Measurements from ENCODE around the gene CTDP1.

Gene CTDP1

DNA sequence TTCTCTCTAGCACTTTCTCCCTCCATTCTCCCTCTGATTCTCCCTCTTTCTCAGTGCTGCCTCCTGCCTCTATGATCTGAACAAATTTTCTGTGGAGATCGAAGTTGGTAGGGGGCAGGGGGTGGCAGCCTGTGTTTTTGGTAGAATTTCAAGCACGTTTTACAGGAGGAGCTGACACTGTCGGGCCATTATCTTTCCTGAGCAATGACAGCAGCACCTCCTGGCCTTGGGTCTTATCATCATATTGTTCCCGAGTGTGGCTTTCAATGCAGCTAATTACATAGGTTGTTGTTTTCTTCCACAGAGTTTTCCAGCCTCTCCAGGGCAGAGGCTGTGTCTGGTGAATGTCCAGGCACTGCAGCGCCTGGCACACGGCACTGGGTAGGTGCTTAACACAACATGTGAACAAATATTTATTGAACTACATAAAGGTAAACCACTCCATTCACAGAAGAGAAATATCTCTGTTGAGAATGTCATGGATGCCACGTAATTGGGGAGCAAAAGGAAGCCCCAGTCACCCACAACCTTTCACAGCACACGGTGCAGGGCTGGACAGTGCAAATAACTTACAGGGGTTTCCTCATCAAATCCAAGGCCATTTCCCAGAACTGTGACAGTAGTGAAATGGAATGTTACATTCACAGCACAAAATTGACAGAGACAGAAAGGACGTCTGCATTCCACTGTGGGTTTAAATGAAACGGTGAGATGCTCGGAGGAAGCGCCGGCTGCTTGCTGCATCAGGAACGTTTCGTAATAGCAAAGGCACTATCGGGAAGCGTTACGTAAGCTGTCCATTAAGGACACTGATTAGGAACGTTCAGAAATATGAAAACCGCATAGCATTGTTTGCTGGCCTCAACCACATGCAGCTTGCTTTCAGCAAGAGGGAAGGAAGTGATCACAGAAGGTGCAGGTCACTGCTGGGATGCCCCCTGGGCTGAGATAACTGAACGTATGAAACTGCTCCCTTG, 111.7 kb downstream of the CTDP1 start:
- in situ Hi-C loops (cut with MboI; ENCODE audit: low sequenced_read_pairs) = no loop called here

DNA sequence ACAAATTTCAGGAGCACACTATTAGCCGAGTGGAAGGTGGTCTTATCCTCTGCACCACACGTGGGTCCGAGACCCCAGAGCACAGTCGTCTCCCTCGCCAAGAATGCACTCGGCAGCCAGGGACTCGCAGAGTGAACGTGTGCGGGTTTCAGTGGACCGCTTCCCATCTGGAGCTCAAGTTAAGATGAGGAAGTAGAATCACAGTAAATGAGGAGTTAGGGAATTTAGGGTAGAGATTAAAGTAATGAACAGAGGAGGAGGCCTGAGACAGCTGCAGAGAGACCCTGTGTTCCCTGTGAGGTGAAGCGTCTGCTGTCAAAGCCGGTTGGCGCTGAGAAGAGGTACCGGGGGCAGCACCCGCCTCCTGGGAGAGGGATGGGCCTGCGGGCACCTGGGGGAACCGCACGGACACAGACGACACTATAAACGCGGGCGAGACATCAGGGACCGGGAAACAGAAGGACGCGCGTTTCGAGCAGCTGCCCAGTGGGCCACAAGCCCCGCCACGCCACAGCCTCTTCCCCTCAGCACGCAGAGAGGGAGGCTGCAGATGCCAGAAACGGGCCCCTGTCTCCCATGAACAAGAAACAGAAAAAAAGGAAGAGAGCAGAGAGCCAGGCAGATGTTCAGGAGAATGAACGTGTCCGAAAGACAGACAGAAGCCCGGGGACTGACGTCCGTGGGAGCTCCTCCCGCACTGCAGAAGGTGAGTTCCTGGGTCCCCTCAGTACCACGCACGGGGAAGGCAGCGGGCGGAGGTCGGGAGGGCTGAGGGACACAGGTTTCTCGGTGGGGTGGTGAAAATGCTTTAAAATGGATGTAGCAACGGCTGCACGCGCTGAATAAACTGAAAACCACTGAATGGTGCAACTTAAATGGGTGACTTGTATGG, 112.7 kb downstream of the CTDP1 start:
- in situ Hi-C loops (cut with MboI; ENCODE audit: low sequenced_read_pairs) = no loop called here

DNA sequence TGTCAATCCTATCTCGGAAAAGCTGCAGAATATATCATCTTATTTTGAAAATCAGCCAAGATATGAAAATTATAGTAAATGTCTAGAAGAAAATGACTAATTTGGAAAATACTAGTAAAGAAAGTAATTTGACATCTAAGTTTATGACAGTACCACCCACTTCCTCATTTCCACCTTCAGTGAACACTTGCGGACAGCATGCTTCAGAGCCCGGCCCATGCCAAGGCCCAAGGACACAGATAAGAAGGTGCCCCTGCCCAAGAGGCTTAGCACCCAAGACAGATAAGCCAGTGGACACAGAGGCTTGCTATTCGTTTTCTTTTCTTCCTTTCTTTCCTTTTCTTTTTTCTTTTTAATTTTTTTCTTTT, 113.4 kb downstream of the CTDP1 start:
- in situ Hi-C loops (cut with MboI; ENCODE audit: low sequenced_read_pairs) = no loop called here

DNA sequence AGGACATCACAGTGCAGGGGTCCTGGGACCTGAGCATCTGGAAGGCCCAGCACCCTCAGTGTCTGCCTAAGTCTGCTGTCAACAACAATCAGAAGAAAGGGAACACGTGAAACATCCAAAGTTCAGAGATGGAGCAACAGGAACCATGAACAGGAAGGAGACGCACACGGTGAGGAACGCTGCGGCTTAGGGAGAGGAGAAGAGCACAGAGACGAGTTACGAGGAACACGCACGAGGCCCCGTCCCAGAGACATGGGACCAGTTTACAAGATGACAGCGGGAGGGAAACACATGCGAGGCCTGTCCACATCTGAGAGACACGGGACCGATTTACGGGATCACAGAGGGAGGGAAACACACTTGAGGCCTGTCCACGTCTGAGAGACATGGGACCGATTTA, 115.2 kb downstream of the CTDP1 start:
- in situ Hi-C loops (cut with MboI; ENCODE audit: low sequenced_read_pairs) = no loop called here

DNA sequence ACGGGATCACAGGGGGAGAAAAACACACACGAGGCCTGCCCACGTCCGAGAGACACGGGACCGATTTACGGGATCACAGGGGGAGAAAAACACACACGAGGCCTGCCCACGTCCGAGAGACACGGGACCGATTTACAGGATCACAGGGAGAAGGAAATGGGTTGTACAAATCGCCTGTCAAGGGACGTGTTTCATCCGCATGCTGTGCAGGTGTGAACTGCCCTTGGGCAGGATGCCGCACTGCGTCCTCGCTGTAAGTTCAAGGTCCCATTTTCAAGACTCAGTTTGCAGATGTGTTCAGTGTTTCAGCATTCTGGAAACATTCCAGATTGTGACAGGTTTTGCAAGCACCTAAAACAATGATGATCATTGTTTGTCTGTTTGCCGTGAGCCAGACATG, 115.8 kb downstream of the CTDP1 start:
- in situ Hi-C loops (cut with MboI; ENCODE audit: low sequenced_read_pairs) = no loop called here

DNA sequence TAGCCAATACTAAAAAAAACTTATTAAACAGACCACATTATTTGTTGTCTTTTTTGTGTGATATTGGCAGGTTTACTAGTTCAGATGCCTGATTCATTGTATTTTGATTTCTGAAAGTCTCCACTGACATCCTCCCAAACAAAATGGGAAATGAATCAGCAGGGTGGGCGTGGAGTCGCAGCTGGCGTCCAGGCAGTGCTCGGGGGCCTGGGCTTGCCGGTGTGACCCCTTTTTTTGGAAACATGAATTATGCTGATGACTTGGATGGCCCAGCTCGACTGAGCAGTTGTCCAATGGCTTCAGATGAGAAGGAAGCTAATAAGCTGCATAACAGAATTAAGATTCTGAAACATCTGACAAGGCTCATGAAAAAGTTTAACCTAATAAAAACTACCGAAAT, 116.4 kb downstream of the CTDP1 start:
- in situ Hi-C loops (cut with MboI; ENCODE audit: low sequenced_read_pairs) = no loop called here

DNA sequence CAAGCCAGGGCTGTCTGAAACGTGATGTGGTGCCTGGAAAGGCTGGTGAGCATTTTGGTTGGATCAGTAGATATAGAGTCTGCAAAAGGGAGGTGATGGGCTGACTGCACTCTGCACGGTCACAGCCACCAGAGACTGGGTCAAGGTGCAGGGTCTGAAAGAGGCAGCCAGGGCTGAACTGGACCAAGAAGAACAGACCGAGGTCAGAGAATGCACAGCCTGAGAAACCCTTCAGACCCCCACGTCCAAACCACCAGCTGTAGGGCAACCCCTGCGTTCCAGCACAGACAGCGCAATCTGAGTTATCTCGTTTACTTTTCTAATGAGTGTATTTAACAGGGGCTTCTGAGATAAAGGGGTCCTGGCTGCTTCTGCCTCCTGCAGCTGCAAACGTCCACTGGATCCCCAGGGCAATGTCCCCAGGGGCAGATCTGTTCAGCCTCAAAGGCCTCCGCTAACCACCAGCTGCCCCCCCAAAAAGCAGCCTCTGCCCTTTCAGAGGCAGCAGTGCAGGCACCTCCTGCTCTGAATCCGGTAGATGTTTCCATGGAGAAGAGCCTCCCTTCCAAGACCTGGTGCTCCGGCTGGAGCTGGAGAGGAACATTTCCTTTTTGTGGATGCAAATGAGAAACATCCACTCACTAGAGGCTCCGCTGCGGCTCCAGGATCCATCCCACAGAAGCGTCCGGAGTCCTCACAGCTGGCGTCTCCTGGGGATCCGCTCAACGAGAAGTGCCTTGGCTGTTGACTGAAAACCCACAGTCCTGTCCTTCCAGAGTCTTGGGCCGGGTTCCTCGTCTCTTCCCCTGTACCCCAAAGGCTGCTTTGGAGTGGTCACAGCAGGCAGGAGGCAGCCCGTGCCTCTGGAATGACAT, 117.2 kb downstream of the CTDP1 start:
- in situ Hi-C loops (cut with MboI; ENCODE audit: low sequenced_read_pairs) = no loop called here

DNA sequence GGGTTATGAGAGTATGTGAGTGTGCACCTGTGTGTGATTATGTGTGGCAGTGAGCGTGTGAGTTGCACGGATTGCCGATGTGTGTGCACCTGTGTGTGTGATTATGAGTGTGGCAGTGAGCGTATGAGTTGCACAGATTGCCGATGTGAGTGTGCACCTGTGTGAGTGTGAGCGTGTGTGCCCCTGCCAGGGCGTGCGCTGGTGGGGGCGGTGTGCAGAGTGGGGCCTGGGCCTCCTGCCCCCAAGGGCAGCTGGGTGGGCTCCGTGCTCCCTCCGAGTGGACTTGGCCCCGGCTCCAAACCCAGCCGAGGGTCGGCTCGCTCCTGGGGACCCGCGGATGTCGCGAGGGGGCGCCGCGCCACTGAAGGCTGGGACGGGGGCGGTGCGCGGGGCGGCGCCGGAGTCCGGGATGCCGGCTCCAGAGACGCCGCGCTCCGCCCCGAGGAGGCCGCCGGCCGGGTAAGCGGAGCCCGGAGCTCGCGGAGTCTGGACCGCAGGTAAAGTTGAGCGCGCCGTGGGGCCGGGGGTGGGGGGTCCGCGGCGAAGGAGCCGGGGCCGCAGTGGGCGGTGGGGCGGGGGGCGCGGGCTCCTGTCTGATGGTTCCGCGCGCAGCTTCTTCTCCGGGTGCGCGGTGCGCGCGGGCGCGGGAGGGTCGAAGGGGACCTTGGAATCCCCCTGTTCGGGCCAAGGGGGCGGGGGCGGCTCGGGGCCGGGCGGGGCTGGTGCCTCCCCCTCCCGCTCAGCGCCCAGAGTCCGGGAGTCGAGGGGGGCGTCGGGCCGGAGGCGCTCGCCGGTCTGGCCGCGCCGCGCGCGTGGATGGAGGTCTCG, 118.1 kb downstream of the CTDP1 start, which contains the start of gene KCNG2:
Gene KCNG2 (plus strand): TSS at position 421 of the 828 bp plus-strand sequence. CDS start 65,730 bp downstream, outside the sequence.
- in situ Hi-C loops (cut with MboI; ENCODE audit: low sequenced_read_pairs) = no loop called here

DNA sequence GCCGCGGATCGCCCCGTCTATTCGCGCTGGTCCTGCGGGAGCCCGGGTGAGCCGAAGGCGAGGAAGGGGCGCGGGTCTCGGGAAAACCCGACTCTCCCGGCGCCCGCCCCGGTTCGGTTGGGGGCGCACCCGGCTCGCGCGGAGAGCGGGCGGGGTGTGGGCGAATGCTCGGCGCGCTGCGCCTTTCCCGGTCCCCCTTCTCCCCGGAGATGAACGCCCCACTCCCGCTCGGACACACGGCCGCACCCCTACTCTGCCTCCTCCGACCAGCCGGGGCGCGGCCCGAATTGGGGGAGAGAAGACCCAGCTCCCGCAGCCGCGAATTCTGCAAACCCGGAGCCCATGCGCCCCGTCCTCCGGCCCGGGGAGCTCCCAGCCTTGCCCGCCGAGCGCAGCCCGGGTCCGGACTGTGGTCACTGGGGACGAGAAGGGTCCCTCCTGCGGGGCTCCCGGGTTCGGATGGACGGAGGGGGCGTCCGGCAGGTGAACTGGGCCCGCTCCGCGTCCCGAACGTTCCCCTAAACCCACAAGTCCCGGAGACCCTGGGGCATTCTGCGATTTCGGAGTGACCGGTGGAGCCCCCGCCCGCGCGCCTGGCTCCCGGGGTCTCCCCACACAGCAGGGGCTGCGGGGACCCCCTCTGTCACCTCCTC, 118.9 kb downstream of the CTDP1 start:
- in situ Hi-C loops (cut with MboI; ENCODE audit: low sequenced_read_pairs) = no loop called here

DNA sequence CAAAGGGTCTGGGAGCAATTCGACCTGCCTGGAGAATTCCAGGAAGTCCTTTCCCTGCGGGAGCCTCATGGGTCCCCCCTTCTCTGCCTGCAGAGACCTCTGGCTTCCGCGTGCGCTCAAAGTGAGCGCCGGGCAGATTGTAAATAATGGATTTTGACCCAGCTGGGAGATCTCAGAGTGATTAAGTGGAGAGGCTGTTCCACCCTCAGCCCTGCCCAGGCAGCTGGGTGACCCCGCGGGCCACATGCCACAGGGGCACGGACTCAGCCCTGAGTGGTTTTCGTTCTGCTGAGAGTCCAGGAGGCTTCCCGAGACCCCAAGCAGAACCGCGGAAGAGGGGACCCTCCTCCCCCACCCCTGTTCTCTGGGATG, 119.4 kb downstream of the CTDP1 start:
- in situ Hi-C loops (cut with MboI; ENCODE audit: low sequenced_read_pairs) = no loop called here

DNA sequence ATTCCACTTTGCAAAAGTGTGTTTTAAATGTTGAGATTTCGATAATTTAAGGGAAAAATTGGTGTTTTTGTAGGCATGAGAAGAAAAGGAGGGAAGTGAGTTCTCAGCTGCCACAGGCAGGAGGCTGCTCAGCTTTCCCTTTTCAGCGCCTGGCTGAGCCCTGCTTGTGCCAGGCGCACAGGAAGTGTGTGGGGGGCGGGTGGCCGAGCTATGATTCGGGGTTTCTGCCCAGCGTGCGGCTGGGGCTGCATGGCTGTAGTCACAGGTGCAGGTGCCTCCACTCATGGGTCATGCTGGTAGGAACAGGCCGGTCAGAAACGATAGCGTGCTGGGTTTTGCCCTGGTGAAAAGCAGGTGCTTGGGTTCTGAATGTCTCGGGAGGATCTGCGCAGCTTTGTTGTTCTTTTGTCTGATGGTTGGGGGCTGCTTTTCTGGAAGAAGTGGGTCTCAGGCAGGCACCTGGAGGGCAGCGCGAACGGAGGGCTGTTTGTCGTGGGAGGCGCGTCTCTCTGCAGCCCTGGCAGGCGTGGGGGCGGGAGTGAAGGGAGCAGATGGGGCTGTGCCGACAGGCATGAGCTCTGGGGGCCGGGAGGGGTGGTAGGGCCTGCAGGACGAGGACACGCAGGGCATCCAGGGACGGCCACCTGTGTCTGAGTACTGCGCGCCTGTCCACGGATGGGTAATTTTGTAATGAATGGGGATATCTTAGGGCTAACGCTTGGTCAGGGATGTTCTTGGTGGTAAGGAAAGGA, 120.2 kb downstream of the CTDP1 start:
- in situ Hi-C loops (cut with MboI; ENCODE audit: low sequenced_read_pairs) = no loop called here

DNA sequence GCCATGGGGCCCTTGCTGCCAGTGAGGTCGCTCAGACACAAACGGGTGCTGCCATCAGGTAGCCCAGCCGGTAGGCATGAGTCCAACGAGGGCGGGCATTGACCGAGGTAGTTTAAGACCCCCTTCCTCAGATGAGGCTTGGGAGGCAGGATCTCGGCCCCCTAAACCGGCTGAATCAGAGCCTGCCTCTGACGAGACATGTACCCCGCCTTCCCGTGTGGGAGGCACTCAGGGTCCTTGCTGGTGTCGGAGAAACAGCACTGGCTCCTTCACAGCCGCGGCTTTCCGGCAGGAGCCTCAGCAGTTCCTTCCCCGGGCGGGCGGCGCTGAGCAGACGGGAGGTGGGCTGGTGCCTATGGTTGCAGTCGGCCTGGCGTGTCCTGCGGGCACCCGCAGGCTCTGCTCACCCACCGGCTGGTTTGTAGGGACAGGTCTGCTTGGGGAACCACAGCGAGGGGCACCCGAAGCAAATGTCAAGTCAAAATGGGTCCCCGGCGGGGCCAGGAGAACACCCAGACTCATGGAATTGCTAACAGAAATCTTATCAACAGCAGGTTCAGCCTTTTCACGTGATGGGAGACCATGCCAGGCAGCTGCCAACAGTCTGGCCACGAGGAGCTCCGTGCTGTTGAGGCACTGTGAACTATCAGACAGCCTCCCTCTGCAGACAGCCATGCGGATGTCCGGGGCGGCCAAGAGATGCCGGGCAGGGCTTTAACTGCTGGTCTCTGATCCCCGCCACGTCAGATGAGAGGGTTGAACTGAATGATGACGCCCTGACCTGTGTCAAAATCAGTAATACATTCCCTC, 121.0 kb downstream of the CTDP1 start:
- in situ Hi-C loops (cut with MboI; ENCODE audit: low sequenced_read_pairs) = no loop called here

DNA sequence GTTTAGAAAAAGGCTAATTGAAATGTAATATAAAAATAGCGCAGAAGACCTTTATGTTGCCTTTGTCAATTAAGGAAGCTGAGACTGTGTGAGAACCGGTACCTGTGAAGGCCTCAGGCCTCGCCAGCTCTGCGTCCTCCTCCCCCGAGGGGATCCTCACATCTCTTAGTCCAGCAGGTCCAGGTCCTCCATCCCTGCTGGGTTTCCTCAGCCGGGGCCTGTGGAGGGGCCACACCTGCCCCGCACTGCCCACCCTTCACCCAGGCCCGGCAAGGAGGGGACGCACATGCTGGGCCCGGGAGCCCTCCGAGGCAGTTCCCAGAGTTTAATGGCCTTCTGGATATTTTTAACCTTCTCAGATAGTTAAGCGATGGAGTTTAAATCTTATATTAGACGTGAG, 121.6 kb downstream of the CTDP1 start:
- in situ Hi-C loops (cut with MboI; ENCODE audit: low sequenced_read_pairs) = no loop called here

DNA sequence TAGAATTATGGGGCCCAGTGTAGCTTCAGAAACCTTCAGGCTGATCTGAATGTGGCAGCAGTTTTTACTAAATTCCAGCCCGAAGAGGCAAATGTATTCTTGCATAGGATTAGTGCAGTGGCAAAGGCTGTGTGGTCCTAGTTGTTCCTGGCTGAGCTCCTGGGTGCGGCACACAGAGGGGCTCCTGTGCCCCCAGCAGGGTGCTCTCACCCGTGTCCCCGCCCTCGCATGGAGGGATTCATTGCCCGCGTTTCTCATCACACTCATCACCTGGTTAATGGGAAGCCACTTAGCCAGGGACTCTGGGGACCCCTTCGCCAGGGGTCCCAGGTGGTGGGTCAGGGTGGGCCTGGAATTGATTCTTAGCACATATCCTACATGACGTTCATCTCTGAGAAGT, 122.0 kb downstream of the CTDP1 start:
- in situ Hi-C loops (cut with MboI; ENCODE audit: low sequenced_read_pairs) = no loop called here

DNA sequence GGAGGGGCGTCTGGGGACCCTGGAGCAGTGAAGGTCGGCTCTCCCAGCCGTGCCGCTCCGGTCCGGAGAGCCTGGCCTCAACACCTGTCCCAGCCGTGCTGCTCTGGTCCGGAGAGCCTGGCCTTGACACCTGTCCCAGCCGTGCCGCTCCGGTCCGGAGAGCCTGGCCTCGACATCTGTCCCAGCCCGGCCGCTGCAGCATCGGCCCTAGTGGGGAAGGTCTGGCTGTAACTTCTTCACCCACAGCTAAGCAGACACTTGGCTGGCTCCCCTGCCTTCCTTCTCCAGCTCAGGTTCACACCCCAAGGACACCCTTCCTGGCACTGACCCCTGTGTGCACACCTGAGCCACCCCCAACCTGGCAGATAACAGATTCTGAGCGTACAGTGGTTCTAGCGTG, 122.7 kb downstream of the CTDP1 start:
- in situ Hi-C loops (cut with MboI; ENCODE audit: low sequenced_read_pairs) = no loop called here

DNA sequence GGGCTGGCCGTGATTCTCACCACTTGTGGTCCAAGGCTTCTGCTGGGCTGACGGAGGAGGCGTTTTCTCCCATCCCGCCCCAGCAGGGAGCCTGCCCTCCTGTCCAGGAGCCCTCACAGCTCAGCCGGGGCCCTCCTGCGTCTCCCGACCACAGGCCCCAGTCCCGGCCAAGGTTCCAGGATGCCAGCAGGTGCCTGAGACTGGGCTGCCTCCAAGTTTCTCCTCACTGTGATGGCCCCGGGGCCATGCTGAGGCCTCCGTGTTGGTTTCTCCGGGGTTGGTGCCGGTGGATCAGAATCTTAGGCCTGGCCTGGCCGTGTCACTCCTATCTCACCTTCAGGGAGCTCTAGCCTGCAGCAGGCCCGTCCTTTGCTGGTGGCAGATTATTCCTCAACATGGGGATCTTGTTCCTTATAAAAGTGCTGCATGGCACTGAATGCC, 124.0 kb downstream of the CTDP1 start:
- in situ Hi-C loops (cut with MboI; ENCODE audit: low sequenced_read_pairs) = no loop called here
